ENCODE results near the gene ETV6. TPM values are rescaled to one million over a fixed set of nuclear protein-coding genes. Genes with fewer than 3 reads are reported as not detected.

The ETV6 gene
- total RNA-seq, 1 experiment from 2014 or later: 89.1 TPM

- H3K27ac Mint-ChIP-seq (ENCODE audit: unreplicated experiment): no peak overlapping the region
- CTCF ChIA-PET: no interaction called here
- TF ChIP-seq, protein P1, sequence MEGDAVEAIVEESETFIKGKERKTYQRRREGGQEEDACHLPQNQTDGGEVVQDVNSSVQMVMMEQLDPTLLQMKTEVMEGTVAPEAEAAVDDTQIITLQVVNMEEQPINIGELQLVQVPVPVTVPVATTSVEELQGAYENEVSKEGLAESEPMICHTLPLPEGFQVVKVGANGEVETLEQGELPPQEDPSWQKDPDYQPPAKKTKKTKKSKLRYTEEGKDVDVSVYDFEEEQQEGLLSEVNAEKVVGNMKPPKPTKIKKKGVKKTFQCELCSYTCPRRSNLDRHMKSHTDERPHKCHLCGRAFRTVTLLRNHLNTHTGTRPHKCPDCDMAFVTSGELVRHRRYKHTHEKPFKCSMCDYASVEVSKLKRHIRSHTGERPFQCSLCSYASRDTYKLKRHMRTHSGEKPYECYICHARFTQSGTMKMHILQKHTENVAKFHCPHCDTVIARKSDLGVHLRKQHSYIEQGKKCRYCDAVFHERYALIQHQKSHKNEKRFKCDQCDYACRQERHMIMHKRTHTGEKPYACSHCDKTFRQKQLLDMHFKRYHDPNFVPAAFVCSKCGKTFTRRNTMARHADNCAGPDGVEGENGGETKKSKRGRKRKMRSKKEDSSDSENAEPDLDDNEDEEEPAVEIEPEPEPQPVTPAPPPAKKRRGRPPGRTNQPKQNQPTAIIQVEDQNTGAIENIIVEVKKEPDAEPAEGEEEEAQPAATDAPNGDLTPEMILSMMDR (IDR thresholded peaks at IDR 0.05; ENCODE audit: unreplicated experiment): no peak
- no peaks in the 10 kb centered on the region for H3K4me1 Mint-ChIP-seq (ENCODE audit: low read depth, unreplicated experiment)
- intact Hi-C loops (cut with micrococcal nuclease; ENCODE audit: unreplicated experiment): no loop called here
- H3K27me3 Mint-ChIP-seq (ENCODE audit: unreplicated experiment): no peaks in the 10 kb centered on the region
- BruUV-seq (replicated peaks): no TSS peak
- H3K36me3 Mint-ChIP-seq (ENCODE audit: insufficient read depth, unreplicated experiment): no peaks in the 10 kb centered on the region
- no peak overlapping the region for H3K4me3 Mint-ChIP-seq (ENCODE audit: low read depth, unreplicated experiment)
- no peaks in the 10 kb centered on the region for H3K9me3 Mint-ChIP-seq (ENCODE audit: low read depth, unreplicated experiment)
- no peak for DNase-seq
Measured at GRCh38 chr12:11609045-11609444, 40.4 kb upstream of the ETV6 start.

DNA sequence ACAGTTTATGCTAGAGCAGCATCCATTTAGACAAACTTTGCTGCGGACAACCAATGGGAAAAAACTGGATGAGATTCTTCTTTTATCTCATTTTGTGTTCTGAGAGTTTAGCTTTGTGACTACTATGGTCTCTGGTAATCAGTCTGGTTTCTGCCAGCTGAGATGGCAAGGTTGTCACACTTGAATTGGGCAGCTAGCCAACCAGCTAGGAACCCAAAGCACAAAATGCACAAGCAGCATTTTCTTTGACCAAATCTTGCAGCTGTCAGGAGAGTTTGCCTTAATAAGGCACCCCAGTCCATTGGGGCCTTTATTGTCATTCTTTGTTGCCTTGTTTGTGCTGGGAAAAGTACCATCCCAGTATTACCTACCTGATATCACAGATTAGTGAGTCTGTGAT, 34.0 kb upstream of the ETV6 start:
- intact Hi-C loops (cut with micrococcal nuclease; ENCODE audit: unreplicated experiment): no loop called here
- Mint-ChIP-seq H3K27me3 (ENCODE audit: unreplicated experiment) (no peaks in the 10 kb centered on the region), H3K9me3 (ENCODE audit: low read depth, unreplicated experiment) (no peaks in the 10 kb centered on the region), H3K27ac (ENCODE audit: unreplicated experiment) (no peak overlapping the region), H3K4me3 (ENCODE audit: low read depth, unreplicated experiment) (no peak overlapping the region), H3K4me1 (ENCODE audit: low read depth, unreplicated experiment) (peaks cover 11% of the 10 kb centered on the region), H3K36me3 (ENCODE audit: insufficient read depth, unreplicated experiment) (no peaks in the 10 kb centered on the region)
- TF ChIP-seq, protein P1 (IDR thresholded peaks at IDR 0.05; ENCODE audit: unreplicated experiment): no peak
- no peak for DNase-seq
- BruUV-seq (replicated peaks): no TSS peak
- CTCF ChIA-PET: no interaction called here

DNA sequence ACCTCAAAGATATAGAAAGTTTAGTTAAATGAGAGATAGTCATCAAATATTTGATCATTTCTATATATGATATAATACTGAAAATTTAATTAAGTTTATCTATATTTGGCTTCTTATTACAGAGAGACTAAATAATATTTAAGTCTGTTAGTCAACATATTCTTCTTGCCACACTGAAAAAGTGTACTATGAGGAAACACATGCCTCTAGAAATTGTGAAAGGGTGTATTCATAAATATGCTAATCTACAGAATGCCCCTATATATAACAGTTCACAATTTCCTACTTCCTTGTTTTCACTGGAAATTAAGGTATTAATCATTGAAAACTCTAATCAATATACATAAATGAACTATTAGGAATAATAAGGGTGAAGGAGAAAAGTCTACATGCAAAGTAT, 31.4 kb upstream of the ETV6 start:
- Mint-ChIP-seq H3K27ac (ENCODE audit: unreplicated experiment) (no peak overlapping the region), H3K9me3 (ENCODE audit: low read depth, unreplicated experiment) (no peaks in the 10 kb centered on the region), H3K4me1 (ENCODE audit: low read depth, unreplicated experiment) (peaks cover 26% of the 10 kb centered on the region), H3K36me3 (ENCODE audit: insufficient read depth, unreplicated experiment) (no peaks in the 10 kb centered on the region), H3K27me3 (ENCODE audit: unreplicated experiment) (no peaks in the 10 kb centered on the region), H3K4me3 (ENCODE audit: low read depth, unreplicated experiment) (no peak overlapping the region)
- DNase-seq: no peak
- TF ChIP-seq, protein P1 (IDR thresholded peaks at IDR 0.05; ENCODE audit: unreplicated experiment): no peak
- CTCF ChIA-PET: no interaction called here
- BruUV-seq (replicated peaks): no TSS peak
- intact Hi-C loops (cut with micrococcal nuclease; ENCODE audit: unreplicated experiment): no loop called here

GRCh38 chr12:11621797-11622423, 27.6 kb upstream of the ETV6 start:
- H3K27me3 Mint-ChIP-seq (ENCODE audit: unreplicated experiment): no peaks in the 10 kb centered on the region
- intact Hi-C loops (cut with micrococcal nuclease; ENCODE audit: unreplicated experiment): loop anchor here (5.0 kb wide), 1 partner anchor 40 kb away; no protein-coding TSS in a partner anchor
- H3K4me3 Mint-ChIP-seq (ENCODE audit: low read depth, unreplicated experiment): no peak overlapping the region
- CTCF ChIA-PET: interaction anchor here (1.2 kb wide), 1 partner anchor 411 kb away, joined by 3 read pairs; no protein-coding TSS in a partner anchor
- H3K9me3 Mint-ChIP-seq (ENCODE audit: low read depth, unreplicated experiment): peaks cover 2% of the 10 kb centered on the region
- no peak overlapping the region for H3K27ac Mint-ChIP-seq (ENCODE audit: unreplicated experiment)
- H3K4me1 Mint-ChIP-seq (ENCODE audit: low read depth, unreplicated experiment): peaks cover 38% of the 10 kb centered on the region
- DNase-seq: no peak
- H3K36me3 Mint-ChIP-seq (ENCODE audit: insufficient read depth, unreplicated experiment): no peaks in the 10 kb centered on the region
- TF ChIP-seq, protein P1 (IDR thresholded peaks at IDR 0.05; ENCODE audit: unreplicated experiment): no peak
- no TSS peak for BruUV-seq (replicated peaks)

Measured in Calu3 (cell line).